ENCODE results near the gene AFF1.

DNA sequence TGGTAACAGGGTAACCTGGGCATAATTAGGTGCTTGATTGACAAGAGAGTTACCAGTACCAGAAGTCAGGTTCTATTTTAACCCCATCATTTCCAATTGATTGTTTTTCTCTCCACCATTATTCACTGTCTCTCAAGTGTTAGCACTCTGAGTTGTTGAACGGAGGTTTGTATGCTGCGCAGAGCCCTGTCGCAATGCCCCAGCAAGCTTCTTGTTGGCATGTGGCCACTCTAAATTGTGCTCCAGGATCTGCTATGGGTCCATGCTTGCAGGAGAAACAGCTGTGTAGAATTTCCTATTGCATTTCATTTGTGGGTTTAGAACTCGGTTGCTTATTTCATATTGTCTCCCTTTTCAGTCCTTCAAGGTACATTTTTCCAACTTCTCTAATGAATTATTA lies 187.4 kb downstream of the AFF1 start:
- no peak for TF ChIP-seq TAF1 (IDR thresholded peaks at IDR 0.05; ENCODE audit: borderline replicate concordance, low read depth, low read length)
- TF ChIP-seq POLR2AphosphoS5 (IDR thresholded peaks at IDR 0.05; ENCODE audit: low read depth, low read length), result no peak
- TF ChIP-seq POLR2A (IDR thresholded peaks at IDR 0.05; ENCODE audit: low read depth, low read length), result no peak

All from GM12892 (cell line).